Measurements from ENCODE around the gene FGFR3. TPM values are rescaled to one million over a fixed set of nuclear protein-coding genes. Genes with fewer than 3 reads are reported as not detected.
"Not testable (repeated sequence)": the region's sequence is repeated elsewhere in the genome, so short reads cannot be mapped to it uniquely, and the experiment has no call there.

FGFR3 gene
- total and polyA plus RNA-seq, 8 donors = 1.2 to 530 (median 26.9) TPM

DNA sequence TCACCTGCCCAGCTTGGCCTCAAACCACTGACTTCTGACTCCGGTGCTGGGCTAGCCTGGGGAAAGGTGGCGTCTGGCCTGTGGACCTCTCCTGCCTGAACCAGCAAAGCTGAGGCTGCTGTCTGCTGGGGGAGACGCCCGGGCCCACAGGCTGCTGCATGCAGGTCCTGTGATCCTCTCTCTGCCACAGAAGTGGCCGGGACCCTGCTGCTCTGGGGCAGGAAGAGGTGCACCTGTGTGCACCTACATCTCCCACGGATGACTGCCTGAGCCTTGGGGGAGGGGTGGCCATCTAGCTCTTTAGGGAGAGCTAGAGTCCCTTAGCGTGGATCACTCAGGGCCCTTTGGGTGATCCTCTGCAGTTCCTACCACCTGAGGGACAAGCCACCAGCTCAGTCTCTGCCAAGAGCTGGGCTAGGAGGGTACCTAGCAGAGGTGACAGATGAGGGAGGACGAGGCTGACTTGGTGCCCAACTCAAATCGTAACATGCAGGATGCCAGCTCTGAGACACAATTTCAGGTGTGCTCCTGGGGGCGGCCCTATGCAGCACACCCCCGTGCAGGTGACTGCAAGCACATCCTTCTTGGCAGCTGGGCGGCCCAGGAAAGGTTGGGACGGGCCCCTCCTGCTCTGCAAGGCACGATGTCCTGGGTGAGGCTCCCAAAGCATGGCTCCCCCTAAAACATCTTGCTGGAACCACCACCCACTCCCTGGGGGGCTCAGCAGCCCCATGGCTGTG is 40.4 kb downstream of the FGFR3 start:
- no peak for DNase-seq
- Histone ChIP-seq H3K27me3 (no peaks in the 10 kb centered on the region), H3K36me3 (peaks cover 68 to 94% (median 92%) of the 10 kb centered on the region in 4 donors), H3K4me1 (no peaks in the 10 kb centered on the region), H3K4me3 (no peak overlapping the region), H3K27ac (no peak overlapping the region), H3K9me3 (no peaks in the 10 kb centered on the region)
- 87 to 94% (median 91%) methylated on average over 13 to 14 of the region's 14 CpGs for WGBS, 5 donors
- intact Hi-C loops (cut with DNase I; ENCODE audit: low total_unique reads) = no loop called here
- TF ChIP-seq POLR2AphosphoS5 (IDR thresholded peaks at IDR 0.05) = no peak
- no peak for TF ChIP-seq POLR2A (IDR thresholded peaks at IDR 0.05)
- TF ChIP-seq, protein P1, sequence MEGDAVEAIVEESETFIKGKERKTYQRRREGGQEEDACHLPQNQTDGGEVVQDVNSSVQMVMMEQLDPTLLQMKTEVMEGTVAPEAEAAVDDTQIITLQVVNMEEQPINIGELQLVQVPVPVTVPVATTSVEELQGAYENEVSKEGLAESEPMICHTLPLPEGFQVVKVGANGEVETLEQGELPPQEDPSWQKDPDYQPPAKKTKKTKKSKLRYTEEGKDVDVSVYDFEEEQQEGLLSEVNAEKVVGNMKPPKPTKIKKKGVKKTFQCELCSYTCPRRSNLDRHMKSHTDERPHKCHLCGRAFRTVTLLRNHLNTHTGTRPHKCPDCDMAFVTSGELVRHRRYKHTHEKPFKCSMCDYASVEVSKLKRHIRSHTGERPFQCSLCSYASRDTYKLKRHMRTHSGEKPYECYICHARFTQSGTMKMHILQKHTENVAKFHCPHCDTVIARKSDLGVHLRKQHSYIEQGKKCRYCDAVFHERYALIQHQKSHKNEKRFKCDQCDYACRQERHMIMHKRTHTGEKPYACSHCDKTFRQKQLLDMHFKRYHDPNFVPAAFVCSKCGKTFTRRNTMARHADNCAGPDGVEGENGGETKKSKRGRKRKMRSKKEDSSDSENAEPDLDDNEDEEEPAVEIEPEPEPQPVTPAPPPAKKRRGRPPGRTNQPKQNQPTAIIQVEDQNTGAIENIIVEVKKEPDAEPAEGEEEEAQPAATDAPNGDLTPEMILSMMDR (IDR thresholded peaks at IDR 0.05) = no peak
- TF ChIP-seq EP300 (IDR thresholded peaks at IDR 0.05) = no peak

- Histone ChIP-seq H3K36me3 (peaks cover 75 to 100% (median 99%) of the 10 kb centered on the region in 4 donors), H3K9me3 (no peaks in the 10 kb centered on the region), H3K27me3 (no peaks in the 10 kb centered on the region), H3K27ac (peak overlapping the region in 1 of 5 donors; percentile 50), H3K4me3 (no peak overlapping the region), H3K4me1 (no peaks in the 10 kb centered on the region)
- TF ChIP-seq, protein P1 (IDR thresholded peaks at IDR 0.05) = no peak
- no peak for TF ChIP-seq EP300 (IDR thresholded peaks at IDR 0.05)
- 79 to 94% (median 86%) methylated on average over 19 to 21 of the region's 21 CpGs for WGBS, 5 donors
- DNase-seq = no peak
- intact Hi-C loops (cut with DNase I; ENCODE audit: low total_unique reads) = no loop called here
These were observed 41.1 kb downstream of the FGFR3 start for GRCh38 chr4:1834047-1834775.

- WGBS, 5 donors = 94 to 99% (median 98%) methylated on average over 8 of the region's 8 CpGs
- H3K27me3 ChIP-seq; DNase-seq; H3K27ac ChIP-seq; H3K4me1 ChIP-seq; intact Hi-C loops (cut with DNase I; ENCODE audit: low total_unique reads); H3K4me3 ChIP-seq; H3K9me3 ChIP-seq: not testable (repeated sequence)
- peaks cover 89 to 100% (median 100%) of the 10 kb centered on the region in 4 donors for H3K36me3 ChIP-seq
These were observed 42.7 kb downstream of the FGFR3 start for GRCh38 chr4:1835836-1836235.

DNA sequence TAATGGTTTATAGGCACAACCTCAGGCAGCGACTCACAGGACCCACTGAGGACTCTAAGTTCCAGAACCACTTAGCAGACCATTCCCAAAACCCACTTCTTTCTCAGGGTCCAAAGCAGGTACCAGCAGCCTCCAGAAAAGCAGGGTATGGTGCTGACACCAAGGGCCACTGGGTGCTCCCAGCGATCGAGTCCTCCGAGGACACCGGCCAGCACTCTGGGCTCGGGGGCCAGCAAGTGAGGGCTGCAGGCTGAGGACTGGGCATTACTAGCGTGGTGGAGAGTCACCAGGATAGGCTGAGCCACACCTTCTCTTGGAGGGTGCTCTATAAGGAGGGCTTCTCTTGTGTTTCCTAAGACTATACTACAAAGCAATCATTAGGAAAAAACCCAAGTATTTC is 43.6 kb downstream of the FGFR3 start:
- DNase-seq = no peak
- intact Hi-C loops (cut with DNase I; ENCODE audit: low total_unique reads) = no loop called here
- Histone ChIP-seq H3K9me3 (no peaks in the 10 kb centered on the region), H3K4me1 (peaks cover 0 to under 1% (median under 1%) of the 10 kb centered on the region in 4 donors), H3K27ac (no peak overlapping the region), H3K27me3 (no peaks in the 10 kb centered on the region), H3K4me3 (no peak overlapping the region), H3K36me3 (peaks cover 86 to 100% (median 100%) of the 10 kb centered on the region in 4 donors)
- TF ChIP-seq POLR2AphosphoS5 (IDR thresholded peaks at IDR 0.05) (no peak), POLR2A (IDR thresholded peaks at IDR 0.05) (no peak), EP300 (IDR thresholded peaks at IDR 0.05) (no peak)
- TF ChIP-seq, protein P1 (IDR thresholded peaks at IDR 0.05) = no peak
- WGBS, 5 donors = 93 to 96% (median 95%) methylated on average over 7 of the region's 7 CpGs
